Measurements from ENCODE around the gene RPL10A.

Gene RPL10A

GRCh38 chr6:35465646-35466045 lies 2.6 kb upstream of the RPL10A start:
- H3K27me3 ChIP-seq, result no peaks in the 10 kb centered on the region

GRCh38 chr6:35468980-35469750 lies 964 bp downstream of the RPL10A start:
- Histone ChIP-seq H4K20me1 (peaks cover 57% of the 10 kb centered on the region), H3K4me2 (peak overlapping the region; percentile 95), H3K9ac (peak overlapping the region; percentile 100), H3K36me3 (peaks cover 84% of the 10 kb centered on the region), H3K4me3 (peak overlapping the region; percentile 98), H3K27me3 (no peaks in the 10 kb centered on the region), H3K4me1 (peaks cover 45% of the 10 kb centered on the region), H3K9me3 (no peaks in the 10 kb centered on the region), H3K27ac (peak overlapping the region; percentile 99)
- TF ChIP-seq Cebpa-rat (IDR thresholded peaks at IDR 0.05), result no peak

More at GRCh38 chr6:35465646-35466045, 2.6 kb upstream of the RPL10A start:
- Histone ChIP-seq H3K27ac (no peak overlapping the region), H3K4me1 (peaks cover 18% of the 10 kb centered on the region), H3K4me3 (no peak overlapping the region), H3K9me3 (no peaks in the 10 kb centered on the region), H3K9ac (no peak overlapping the region), H3K36me3 (peaks cover 84% of the 10 kb centered on the region), H4K20me1 (peaks cover 21% of the 10 kb centered on the region), H3K4me2 (no peak overlapping the region)
- no peak for TF ChIP-seq Cebpa-rat (IDR thresholded peaks at IDR 0.05)

GRCh38 chr6:35469751-35470662 lies 1.8 kb downstream of the RPL10A start:
- Histone ChIP-seq H3K4me3 (peak overlapping the region; percentile 98), H3K4me2 (peak overlapping the region; percentile 95), H3K27me3 (no peaks in the 10 kb centered on the region), H3K36me3 (peaks cover 88% of the 10 kb centered on the region), H3K9me3 (no peaks in the 10 kb centered on the region), H3K9ac (peak overlapping the region; percentile 100), H3K4me1 (peaks cover 45% of the 10 kb centered on the region), H3K27ac (peak overlapping the region; percentile 99), H4K20me1 (peaks cover 65% of the 10 kb centered on the region)
- no peak for TF ChIP-seq Cebpa-rat (IDR thresholded peaks at IDR 0.05)

GRCh38 chr6:35470663-35471120 lies 2.5 kb downstream of the RPL10A start:
- peak overlapping the region; percentile 95 for H3K4me2 ChIP-seq
- H3K4me1 ChIP-seq, result peaks cover 45% of the 10 kb centered on the region
- H3K36me3 ChIP-seq, result peaks cover 86% of the 10 kb centered on the region
- TF ChIP-seq Cebpa-rat (IDR thresholded peaks at IDR 0.05), result no peak
- H3K4me3 ChIP-seq, result peak overlapping the region; percentile 98
- H3K9ac ChIP-seq, result peak overlapping the region; percentile 100
- peaks cover 70% of the 10 kb centered on the region for H4K20me1 ChIP-seq
- no peaks in the 10 kb centered on the region for H3K9me3 ChIP-seq
- no peaks in the 10 kb centered on the region for H3K27me3 ChIP-seq
- no peak overlapping the region for H3K27ac ChIP-seq

DNA sequence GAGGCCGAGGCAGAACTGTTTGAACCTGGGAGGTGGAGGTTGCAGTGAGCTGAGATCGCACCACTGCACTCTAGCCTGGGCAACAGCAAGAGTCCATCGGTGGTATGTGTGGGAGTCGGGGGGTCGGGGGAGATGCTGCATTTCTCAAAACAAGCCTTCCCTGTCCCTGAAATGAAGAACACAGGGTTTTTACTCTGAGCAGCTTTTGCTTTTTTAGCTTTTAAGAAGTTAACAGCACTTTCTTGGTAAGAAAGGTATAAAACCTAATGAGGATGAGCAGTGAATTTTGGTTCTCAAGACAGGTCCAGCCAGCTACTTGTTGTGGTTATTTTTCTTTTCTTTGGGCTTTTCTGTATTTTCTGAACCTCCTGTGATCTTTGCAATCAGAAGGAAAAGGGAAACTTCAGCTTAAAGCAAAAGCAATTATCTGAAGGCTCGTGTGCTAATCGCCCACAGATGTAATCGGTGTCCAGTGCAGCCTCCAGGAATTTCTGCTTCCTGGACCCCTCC lies 3.7 kb downstream of the RPL10A start:
- peak overlapping the region; percentile 98; the same call in 1 of the 2 replicates for H3K4me3 ChIP-seq
- peaks cover 70% of the 10 kb centered on the region for H4K20me1 ChIP-seq
- H3K27ac ChIP-seq, result no peak overlapping the region
- peak overlapping the region; percentile 100; the same call in 1 of the 2 replicates for H3K9ac ChIP-seq
- no peak for TF ChIP-seq Cebpa-rat (IDR thresholded peaks at IDR 0.05)
- peaks cover 45% of the 10 kb centered on the region for H3K4me1 ChIP-seq
- H3K27me3 ChIP-seq, result no peaks in the 10 kb centered on the region
- H3K36me3 ChIP-seq, result peaks cover 74% of the 10 kb centered on the region
- H3K4me2 ChIP-seq, result peak overlapping the region; percentile 95
- H3K9me3 ChIP-seq, result no peaks in the 10 kb centered on the region

DNA sequence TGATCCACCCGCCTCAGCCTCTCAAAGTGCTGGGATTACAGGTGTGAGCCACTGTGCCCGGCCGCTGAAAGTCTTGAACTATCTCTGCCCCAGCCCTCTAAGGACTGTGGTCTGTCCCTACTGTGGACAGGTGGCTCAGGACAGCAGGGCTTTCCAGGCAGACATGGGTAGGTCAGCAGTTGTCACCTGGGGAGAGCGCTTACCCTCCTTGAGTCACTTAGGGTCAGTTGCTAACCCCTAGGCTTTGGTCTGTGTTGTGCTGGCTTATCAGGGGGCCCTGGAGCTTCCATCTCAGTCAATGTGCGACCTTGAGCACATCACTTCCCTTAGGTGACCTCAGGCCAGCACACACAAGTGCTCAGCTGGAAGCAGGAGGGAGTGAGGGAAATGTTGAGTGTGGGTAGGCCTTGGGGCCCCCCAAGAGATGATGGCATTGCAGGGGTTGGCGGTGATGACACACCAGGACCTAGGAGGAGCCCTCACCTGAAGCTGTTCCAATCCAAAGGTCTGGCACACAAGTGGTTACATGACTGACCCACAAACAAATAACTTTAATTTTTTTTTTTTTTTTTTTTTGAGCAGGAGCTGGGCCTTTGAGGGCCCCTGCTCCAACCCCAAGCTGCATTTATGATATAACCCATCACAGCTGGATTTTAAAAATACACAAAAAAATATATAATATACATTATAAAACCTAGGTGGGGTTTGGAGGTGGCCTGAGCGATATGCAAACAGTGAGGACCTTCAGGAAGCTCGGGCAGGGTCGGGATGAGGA lies 5.1 kb downstream of the RPL10A start:
- H3K36me3 ChIP-seq, result peaks cover 67% of the 10 kb centered on the region
- no peak overlapping the region for H3K4me3 ChIP-seq

GRCh38 chr6:35473850-35474130 lies 5.6 kb downstream of the RPL10A start:
- Histone ChIP-seq H3K27me3 (no peaks in the 10 kb centered on the region), H3K9me3 (no peaks in the 10 kb centered on the region), H3K4me3 (no peak overlapping the region), H3K4me2 (no peak overlapping the region), H3K27ac (0 out of 2 replicates have a peak overlapping the region, but pooled peaks have one; percentile 22), H3K4me1 (peaks cover 37% of the 10 kb centered on the region), H4K20me1 (peaks cover 67% of the 10 kb centered on the region), H3K36me3 (peaks cover 66% of the 10 kb centered on the region), H3K9ac (peak overlapping the region; percentile 34; the same call in 1 of the 2 replicates)
- no peak for TF ChIP-seq Cebpa-rat (IDR thresholded peaks at IDR 0.05)

More for the DNA sequence above, 5.1 kb downstream of the RPL10A start:
- H3K4me2 ChIP-seq, result no peak overlapping the region
- no peak overlapping the region for H3K27ac ChIP-seq
- peaks cover 70% of the 10 kb centered on the region for H4K20me1 ChIP-seq
- TF ChIP-seq Cebpa-rat (IDR thresholded peaks at IDR 0.05), result no peak
- no peaks in the 10 kb centered on the region for H3K27me3 ChIP-seq
- H3K9me3 ChIP-seq, result no peaks in the 10 kb centered on the region
- H3K9ac ChIP-seq, result peak overlapping the region; percentile 34; the same call in 1 of the 2 replicates
- peaks cover 37% of the 10 kb centered on the region for H3K4me1 ChIP-seq

DNA sequence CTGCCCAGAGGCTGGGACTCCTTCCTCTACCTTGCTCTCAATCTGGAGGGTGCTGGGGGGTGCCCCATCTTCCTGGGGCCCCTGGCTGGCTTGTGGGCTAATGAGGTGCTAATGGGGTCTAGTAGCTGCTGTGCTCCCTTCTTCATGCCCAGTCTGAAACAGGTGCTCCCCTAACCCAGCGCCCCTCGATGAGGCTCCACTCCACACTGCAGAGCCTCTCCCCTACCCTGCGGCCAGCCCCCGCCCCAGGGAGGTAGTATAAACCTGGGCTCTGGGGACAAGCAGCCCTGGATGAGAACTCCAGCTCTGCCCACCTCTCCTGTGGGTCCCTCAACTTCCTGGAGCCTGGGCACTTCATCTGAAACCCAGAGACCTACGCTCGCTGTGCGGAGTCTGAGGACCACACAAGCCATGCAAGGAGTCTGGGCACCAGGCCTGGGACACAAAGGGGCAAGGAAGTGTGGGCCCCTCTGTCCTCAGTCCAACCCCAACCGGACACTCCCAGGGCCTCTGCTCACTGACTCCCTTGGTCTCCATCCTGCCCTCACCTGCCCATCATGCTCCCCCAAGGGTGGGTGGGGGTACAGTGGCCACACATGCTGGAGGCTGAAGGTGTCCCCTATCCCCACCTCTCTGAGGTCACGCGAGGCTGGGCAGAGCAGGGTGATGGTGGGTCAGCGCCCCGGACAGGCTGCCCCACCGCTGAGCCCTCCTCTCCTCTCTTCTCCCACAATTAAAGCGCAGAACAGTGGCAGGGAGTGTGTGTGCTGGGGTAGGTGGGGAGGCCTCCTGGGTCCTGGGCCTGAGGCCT lies 6.1 kb downstream of the RPL10A start:
- H3K4me2 ChIP-seq, result no peak overlapping the region
- peaks cover 38% of the 10 kb centered on the region for H3K4me1 ChIP-seq
- H3K27me3 ChIP-seq, result no peaks in the 10 kb centered on the region
- H3K27ac ChIP-seq, result 0 out of 2 replicates have a peak overlapping the region, but pooled peaks have one; percentile 22
- H4K20me1 ChIP-seq, result peaks cover 62% of the 10 kb centered on the region
- H3K4me3 ChIP-seq, result no peak overlapping the region
- H3K9me3 ChIP-seq, result no peaks in the 10 kb centered on the region
- no peak for TF ChIP-seq Cebpa-rat (IDR thresholded peaks at IDR 0.05)
- H3K36me3 ChIP-seq, result peaks cover 61% of the 10 kb centered on the region
- 0 out of 2 replicates have a peak overlapping the region, but pooled peaks have one; percentile 34 for H3K9ac ChIP-seq
